Karpas-422 (cell line): ENCODE results near the gene CSTPP1. TPM values are rescaled to one million over a fixed set of nuclear protein-coding genes. Genes with fewer than 3 reads are reported as not detected.
"Not testable (repeated sequence)": the region's sequence is repeated elsewhere in the genome, so short reads cannot be mapped to it uniquely, and the experiment has no call there.

ENCODE experiments used
- DNase-seq: peaks from one replicate; pipeline ENCODE4 v3.0.0-alpha.2; 2015
- H2AFZ ChIP-seq: fragments of 200-600 bp; sonication (generic); 2 replicates; pipeline ENCODE4 v1.6.1; 2014; ENCODE audit warnings: antibody characterized with exemption, low read length, mixed read lengths
- H3K27ac ChIP-seq: fragments of 200-600 bp; sonication (generic); 2 replicates; pipeline ENCODE4 v1.5.1; 2014; ENCODE audit warnings: mild to moderate bottlenecking, low read length, moderate library complexity
- H3K27me3 ChIP-seq: fragments of 200-600 bp; sonication (generic); 2 replicates; pipeline ENCODE4 v1.6.1; 2014; ENCODE audit warnings: low read length, mixed read lengths
- H3K36me3 ChIP-seq: fragments of 200-600 bp; sonication (generic); 2 replicates; pipeline ENCODE4 v1.6.1; 2014; ENCODE audit warnings: low read length, mixed read lengths; ENCODE audit not compliant: insufficient read depth
- H3K4me1 ChIP-seq: fragments of 200-600 bp; sonication (generic); 2 replicates; pipeline ENCODE4 v1.6.1; 2014; ENCODE audit warnings: mild to moderate bottlenecking, low read length, mixed read lengths
- H3K4me2 ChIP-seq: fragments of 200-600 bp; sonication (generic); 2 replicates; pipeline ENCODE4 v1.6.1; 2014; ENCODE audit warnings: low read length, low read depth, mild to moderate bottlenecking; ENCODE audit not compliant: poor library complexity, severe bottlenecking
- H3K4me3 ChIP-seq: fragments of 200-600 bp; sonication (generic); 2 replicates; pipeline ENCODE4 v1.5.1; 2014; ENCODE audit warnings: mild to moderate bottlenecking, antibody characterized with exemption, low read length, mixed read lengths
- H3K79me2 ChIP-seq: fragments of 200-600 bp; sonication (generic); 2 replicates; pipeline ENCODE4 v1.6.1; 2014; ENCODE audit warnings: mild to moderate bottlenecking, low read length, mixed read lengths
- H3K9ac ChIP-seq: fragments of 200-600 bp; sonication (generic); 2 replicates; pipeline ENCODE4 v1.6.0; 2014; ENCODE audit warnings: low read length
- H3K9me2 ChIP-seq: fragments of 200-600 bp; sonication (generic), shearing (Covaris generic); replicated peaks from 2 replicates; pipeline ENCODE4 v1.6.0; 2014; ENCODE audit warnings: mild to moderate bottlenecking, low read length, moderate library complexity; ENCODE audit not compliant: insufficient read depth
- H3K9me3 ChIP-seq: fragments of 300-700, 200-600 bp; sonication (generic); 2 replicates; pipeline ENCODE4 v1.6.1; 2014; ENCODE audit warnings: low read length, mixed read lengths
- H4K20me1 ChIP-seq: fragments of 200-600 bp; sonication (generic); 2 replicates; pipeline ENCODE4 v1.6.1; 2014; ENCODE audit warnings: mild to moderate bottlenecking, antibody characterized with exemption, low read length, low read depth; ENCODE audit not compliant: insufficient read depth
- total RNA-seq: library from RNA; depleted of rRNA; stranded (reverse); fragments of >200 nt; shearing (Covaris generic); gene quantifications from 2 replicates; pipeline ENCODE4 v1.2.3, GENCODE V29; 2014; ENCODE audit warnings: low replicate concordance

CSTPP1 gene
- total RNA-seq, 1 experiment from 2014 or later, result 78.4 TPM

DNA sequence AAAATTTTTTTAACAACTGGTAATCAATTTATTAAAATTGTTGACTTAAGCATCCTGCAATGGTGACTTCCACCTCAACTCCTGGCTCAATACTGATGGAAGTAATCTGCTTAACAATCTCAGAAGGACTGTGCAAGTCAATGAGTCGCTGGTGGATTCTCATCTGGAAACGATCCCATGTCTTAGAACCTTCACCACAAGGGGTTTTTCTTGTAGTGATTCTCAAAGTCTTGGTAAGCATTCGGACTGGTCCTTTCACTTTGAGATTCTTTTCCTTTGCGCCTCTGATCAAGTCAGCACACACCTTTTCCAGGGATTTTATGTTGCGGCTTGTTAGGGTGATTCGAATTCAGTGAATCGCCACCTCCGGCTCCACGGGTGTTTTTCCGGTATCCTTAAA, 254.6 kb downstream of the CSTPP1 start:
- not testable (repeated sequence) for H3K27ac ChIP-seq, H3K4me2 ChIP-seq, H3K9me2 ChIP-seq, H3K79me2 ChIP-seq, H2AFZ ChIP-seq, DNase-seq, H3K36me3 ChIP-seq, H3K27me3 ChIP-seq, H3K9ac ChIP-seq, H3K4me3 ChIP-seq, H4K20me1 ChIP-seq, H3K9me3 ChIP-seq
- peaks cover 15% of the 10 kb centered on the region for H3K4me1 ChIP-seq

DNA sequence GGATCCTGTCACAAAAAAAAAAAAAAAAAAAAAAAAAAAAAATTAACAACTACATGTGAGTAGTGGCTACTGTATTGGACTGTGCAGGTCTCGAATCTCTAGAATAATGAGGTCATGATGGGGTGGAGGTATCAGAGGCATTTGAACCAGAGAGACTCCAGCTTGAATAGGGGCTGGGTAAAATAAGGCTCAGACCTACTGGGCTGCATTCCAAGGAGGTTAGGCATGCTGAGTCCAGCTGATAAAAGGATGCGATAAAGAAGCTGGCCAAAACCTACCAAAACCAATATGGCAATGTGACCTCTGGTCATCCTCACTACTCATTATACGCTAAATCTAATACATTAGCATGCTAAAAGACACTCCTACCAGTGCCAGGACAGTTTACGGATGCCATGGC, 255.6 kb downstream of the CSTPP1 start:
- no peak overlapping the region for H3K9ac ChIP-seq
- H3K79me2 ChIP-seq, result no peaks in the 10 kb centered on the region
- H3K27me3 ChIP-seq, result no peaks in the 10 kb centered on the region
- no peak for DNase-seq
- H2AFZ ChIP-seq, result no peak overlapping the region
- H3K4me2 ChIP-seq, result no peak overlapping the region
- H3K4me3 ChIP-seq, result no peak overlapping the region
- H3K9me3 ChIP-seq, result no peaks in the 10 kb centered on the region
- peaks cover 6% of the 10 kb centered on the region for H3K4me1 ChIP-seq
- no peak overlapping the region for H3K27ac ChIP-seq
- no peaks in the 10 kb centered on the region for H3K9me2 ChIP-seq
- H3K36me3 ChIP-seq, result no peaks in the 10 kb centered on the region
- H4K20me1 ChIP-seq, result no peaks in the 10 kb centered on the region

DNA sequence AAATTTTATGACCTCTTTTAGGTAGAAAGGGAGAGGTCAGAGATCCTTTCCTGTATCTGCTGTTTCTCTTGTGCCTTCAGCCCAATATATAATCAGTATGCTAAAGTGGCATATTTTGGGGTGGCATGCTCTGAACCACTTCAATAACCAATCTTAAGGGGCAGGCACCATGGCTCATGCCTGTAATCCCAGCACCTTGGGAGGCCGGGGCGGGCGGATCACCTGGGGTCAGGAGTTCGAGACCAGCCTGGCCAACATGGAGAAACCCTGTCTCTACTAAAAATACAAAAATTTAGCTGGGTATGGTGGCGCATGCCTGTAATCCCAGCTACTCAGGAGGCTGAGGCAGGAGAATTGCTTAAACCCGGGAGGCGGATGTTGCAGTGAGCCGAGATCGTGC, 261.6 kb downstream of the CSTPP1 start:
- not testable (repeated sequence) for H3K4me3 ChIP-seq, DNase-seq, H3K79me2 ChIP-seq, H3K4me2 ChIP-seq, H4K20me1 ChIP-seq, H3K27me3 ChIP-seq, H3K9me2 ChIP-seq, H3K27ac ChIP-seq, H2AFZ ChIP-seq, H3K36me3 ChIP-seq, H3K9me3 ChIP-seq, H3K4me1 ChIP-seq, H3K9ac ChIP-seq

DNA sequence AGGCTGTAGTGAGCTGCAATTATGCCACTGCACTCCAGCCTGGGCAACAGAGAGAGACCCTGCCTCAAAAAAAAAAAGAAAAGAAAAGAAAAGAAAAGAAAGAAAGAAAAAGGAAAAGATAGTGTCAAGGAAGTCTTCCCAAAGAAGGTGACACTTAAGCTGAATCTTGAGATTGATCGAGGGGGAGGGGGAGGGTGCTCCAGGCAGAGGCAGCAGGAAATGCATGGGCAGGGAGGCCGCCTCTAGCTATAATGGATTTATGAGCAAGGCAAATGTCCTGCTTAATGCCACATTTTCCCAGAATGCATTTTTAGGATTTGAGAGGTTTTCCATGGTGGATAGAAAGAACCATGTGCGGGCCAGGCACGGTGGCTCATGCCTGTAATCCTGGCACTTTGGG, 264.5 kb downstream of the CSTPP1 start:
- Histone ChIP-seq H3K27ac (no peak overlapping the region), H3K27me3 (no peaks in the 10 kb centered on the region), H3K36me3 (no peaks in the 10 kb centered on the region), H2AFZ (no peak overlapping the region), H3K4me3 (no peak overlapping the region), H3K9me2 (no peaks in the 10 kb centered on the region), H3K4me1 (no peaks in the 10 kb centered on the region), H4K20me1 (no peaks in the 10 kb centered on the region), H3K4me2 (no peak overlapping the region), H3K79me2 (no peaks in the 10 kb centered on the region), H3K9me3 (no peaks in the 10 kb centered on the region), H3K9ac (no peak overlapping the region)
- DNase-seq, result no peak

DNA sequence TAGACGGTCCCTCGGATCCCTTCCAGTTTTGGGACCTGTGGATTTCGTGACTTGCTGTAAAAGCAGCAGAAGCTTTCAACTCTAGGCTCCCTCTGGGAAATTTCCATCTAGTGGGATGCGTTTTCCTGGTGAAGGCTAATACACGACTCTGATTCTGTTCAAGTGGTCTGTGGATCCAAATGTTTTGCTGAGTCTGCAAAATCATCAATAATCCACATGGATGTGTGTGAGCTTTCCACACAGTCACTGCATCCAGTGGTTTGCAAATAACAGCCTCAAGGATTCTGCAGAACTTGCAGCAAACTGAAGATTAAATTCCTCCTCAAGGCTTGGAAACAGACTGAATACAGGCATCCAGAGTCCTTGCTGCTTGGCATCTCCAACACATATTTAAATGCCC, 266.0 kb downstream of the CSTPP1 start:
- H3K36me3 ChIP-seq, result no peaks in the 10 kb centered on the region
- H3K9me2 ChIP-seq, result no peaks in the 10 kb centered on the region
- no peak overlapping the region for H2AFZ ChIP-seq
- no peaks in the 10 kb centered on the region for H3K79me2 ChIP-seq
- H3K4me3 ChIP-seq, result no peak overlapping the region
- H3K27me3 ChIP-seq, result no peaks in the 10 kb centered on the region
- H3K4me1 ChIP-seq, result no peaks in the 10 kb centered on the region
- no peaks in the 10 kb centered on the region for H3K9me3 ChIP-seq
- no peak overlapping the region for H3K27ac ChIP-seq
- H4K20me1 ChIP-seq, result no peaks in the 10 kb centered on the region
- no peak overlapping the region for H3K9ac ChIP-seq
- no peak for DNase-seq
- no peak overlapping the region for H3K4me2 ChIP-seq

DNA sequence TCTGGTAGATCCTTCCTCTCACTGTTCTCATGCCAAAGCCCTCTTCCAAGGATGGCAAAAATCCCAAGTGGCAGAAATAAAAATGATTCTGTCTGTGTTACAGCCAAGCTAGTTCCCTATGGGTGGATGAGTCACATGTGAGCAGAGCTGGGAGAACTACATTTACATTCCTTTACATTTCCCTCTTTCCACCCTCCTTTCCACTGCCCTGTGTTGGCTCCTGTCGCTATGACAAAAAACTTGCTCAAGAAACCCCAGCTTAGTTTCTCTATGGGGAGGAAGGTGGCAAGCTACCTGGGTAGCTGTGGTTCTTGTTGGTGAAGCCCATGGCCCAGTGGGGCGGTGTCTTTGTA, 268.1 kb downstream of the CSTPP1 start:
- H4K20me1 ChIP-seq, result no peaks in the 10 kb centered on the region
- H3K79me2 ChIP-seq, result no peaks in the 10 kb centered on the region
- no peak overlapping the region for H3K9ac ChIP-seq
- no peak overlapping the region for H3K4me2 ChIP-seq
- no peaks in the 10 kb centered on the region for H3K4me1 ChIP-seq
- no peaks in the 10 kb centered on the region for H3K9me2 ChIP-seq
- H3K4me3 ChIP-seq, result no peak overlapping the region
- H3K27me3 ChIP-seq, result no peaks in the 10 kb centered on the region
- no peak overlapping the region for H3K27ac ChIP-seq
- no peak for DNase-seq
- H3K9me3 ChIP-seq, result no peaks in the 10 kb centered on the region
- H3K36me3 ChIP-seq, result no peaks in the 10 kb centered on the region
- no peak overlapping the region for H2AFZ ChIP-seq

DNA sequence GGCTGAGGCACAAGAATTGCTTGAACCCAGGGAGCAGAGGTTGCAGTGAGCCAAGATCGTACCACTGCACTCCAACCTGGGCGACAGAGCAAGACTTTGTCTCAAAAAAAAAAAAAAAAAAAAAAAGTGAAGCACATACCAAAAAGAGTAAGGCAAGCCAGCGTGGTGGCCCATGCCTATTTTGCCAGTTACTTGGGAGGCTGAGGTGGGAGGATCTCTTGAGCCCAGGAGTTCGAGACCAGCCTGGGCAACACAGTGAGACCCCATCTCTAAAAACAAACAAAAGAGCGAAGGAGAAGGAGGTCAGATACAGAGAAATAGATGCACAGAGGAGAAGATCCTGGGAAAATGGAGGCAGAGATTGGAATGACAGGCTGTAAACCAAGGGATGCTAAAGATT, 270.0 kb downstream of the CSTPP1 start:
- H3K27ac ChIP-seq, H2AFZ ChIP-seq, H4K20me1 ChIP-seq, H3K4me3 ChIP-seq, H3K9me3 ChIP-seq, DNase-seq, H3K4me1 ChIP-seq, H3K4me2 ChIP-seq, H3K9me2 ChIP-seq, H3K9ac ChIP-seq, H3K79me2 ChIP-seq, H3K36me3 ChIP-seq, H3K27me3 ChIP-seq: not testable (repeated sequence)

DNA sequence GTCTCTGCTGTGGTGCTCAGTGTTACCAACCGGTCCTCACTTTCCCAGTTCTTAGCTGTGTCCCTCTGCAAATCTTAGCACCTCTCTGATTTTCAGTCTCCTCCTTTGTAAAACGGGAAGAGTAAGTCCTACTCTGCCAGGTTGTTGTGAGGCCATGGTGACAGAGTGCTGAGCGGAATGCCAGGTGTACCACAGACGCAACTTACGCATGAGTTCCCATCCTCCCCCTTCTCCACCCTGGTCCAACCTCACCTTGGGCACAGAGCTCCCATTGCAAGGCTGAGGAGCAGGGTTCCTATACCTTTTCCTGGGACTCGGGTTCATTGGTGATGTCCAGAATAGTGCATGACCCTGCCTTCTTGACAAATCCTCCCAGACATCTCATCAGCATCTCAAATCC, 270.9 kb downstream of the CSTPP1 start:
- no peak overlapping the region for H3K27ac ChIP-seq
- H2AFZ ChIP-seq, result no peak overlapping the region

DNA sequence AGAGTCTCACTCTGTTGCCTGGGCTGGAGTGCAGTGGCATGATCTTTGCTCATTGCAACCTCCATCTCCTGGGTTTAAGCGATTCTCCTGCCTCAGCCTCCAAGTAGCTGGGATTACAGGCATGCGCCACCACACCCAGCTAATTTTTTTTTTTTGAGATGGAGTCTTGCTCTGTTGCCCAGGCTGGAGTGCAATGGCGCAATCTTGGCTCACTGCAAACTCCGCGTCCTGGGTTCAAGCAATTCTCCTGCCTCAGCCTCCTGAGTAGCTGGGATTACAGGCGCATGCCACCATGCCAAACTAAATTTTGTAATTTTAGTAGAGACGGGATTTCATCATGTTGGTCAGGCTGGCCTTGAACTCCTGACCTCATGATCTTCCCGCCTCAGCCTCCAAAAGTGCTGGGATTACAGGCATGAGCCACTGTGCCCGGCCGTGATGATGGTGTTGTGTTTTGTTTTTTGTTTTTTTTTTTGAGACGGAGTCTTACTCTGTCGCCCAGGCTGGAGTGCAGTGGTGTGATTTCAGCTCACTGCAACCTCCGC, 271.5 kb downstream of the CSTPP1 start:
- H3K36me3 ChIP-seq, H3K9me3 ChIP-seq, H3K27me3 ChIP-seq, H3K27ac ChIP-seq, H3K4me3 ChIP-seq, H4K20me1 ChIP-seq, H3K9me2 ChIP-seq, H2AFZ ChIP-seq, H3K9ac ChIP-seq, DNase-seq, H3K4me2 ChIP-seq, H3K4me1 ChIP-seq, H3K79me2 ChIP-seq: not testable (repeated sequence)

More for the DNA sequence above, 270.9 kb downstream of the CSTPP1 start:
- Histone ChIP-seq H3K4me2 (no peak overlapping the region), H4K20me1 (no peaks in the 10 kb centered on the region), H3K27me3 (no peaks in the 10 kb centered on the region), H3K9me2 (no peaks in the 10 kb centered on the region), H3K9ac (no peak overlapping the region), H3K79me2 (no peaks in the 10 kb centered on the region), H3K4me3 (no peak overlapping the region), H3K4me1 (no peaks in the 10 kb centered on the region), H3K9me3 (no peaks in the 10 kb centered on the region), H3K36me3 (no peaks in the 10 kb centered on the region)
- DNase-seq, result no peak
